Right ventricle myocardium superior (tissue), 1 donor: ENCODE measurements around the gene ABHD12B. TPM values are rescaled to one million over a fixed set of nuclear protein-coding genes. Genes with fewer than 3 reads are reported as not detected.
"Not testable (repeated sequence)": the region's sequence is repeated elsewhere in the genome, so short reads cannot be mapped to it uniquely, and the experiment has no call there.

Source experiments
- ATAC-seq: fragments of 200-7000 bp; cut with Tn5 transposase; one replicate; pipeline ENCODE4 v1.9.1; 2020; ENCODE audit warnings: mild to moderate bottlenecking; ENCODE audit not compliant: poor library complexity
- DNase-seq: peaks from one replicate; pipeline ENCODE4 v3.0.0-alpha.2; 2020
- intact Hi-C: fragments of 100-400 bp; cut with DNase I; formaldehyde crosslinking; loops from one replicate; pipeline ENCODE4 v1.11.2; 2022
- total RNA-seq: library from RNA; stranded (reverse); fragmentation: NEBNext Ultra II Directional; extraction: Animal tissue kit (Norgen Biotek cat#: 25700); gene quantifications from one replicate; pipeline ENCODE4 v1.2.1, GENCODE V29; 2021
- donor health status: DM: no; HTN: yes; CAD: no; lungs with severe emphysema.

ABHD12B gene
- total RNA-seq, 1 donor from 2014 or later = not detected

GRCh38 chr14:50926851-50927386 is 55.1 kb downstream of the ABHD12B start:
- intact Hi-C loops = no loop called here
- no peak for DNase-seq
- peak; percentile 39 for ATAC-seq

GRCh38 chr14:50928002-50928635 is 56.3 kb downstream of the ABHD12B start:
- ATAC-seq (peak; percentile 71), DNase-seq (no peak)
- intact Hi-C loops = no loop called here

- DNase-seq (no peak), ATAC-seq (no peak)
These were observed 57.7 kb downstream of the ABHD12B start for GRCh38 chr14:50929506-50929905.

GRCh38 chr14:50931559-50931958 is 59.7 kb downstream of the ABHD12B start:
- DNase-seq = no peak
- ATAC-seq = no peak
- intact Hi-C loops = no loop called here

More at GRCh38 chr14:50929506-50929905, 57.7 kb downstream of the ABHD12B start:
- intact Hi-C loops = no loop called here

GRCh38 chr14:50932156-50932555 is 60.3 kb downstream of the ABHD12B start:
- DNase-seq (no peak), ATAC-seq (no peak)
- intact Hi-C loops = no loop called here

- DNase-seq = no peak
- ATAC-seq = no peak
- intact Hi-C loops = no loop called here
These were observed 61.0 kb downstream of the ABHD12B start for GRCh38 chr14:50932592-50933495.

GRCh38 chr14:50935126-50936015 is 63.5 kb downstream of the ABHD12B start:
- DNase-seq = no peak
- no peak for ATAC-seq
- intact Hi-C loops = no loop called here

GRCh38 chr14:50936016-50936340 is 64.1 kb downstream of the ABHD12B start:
- ATAC-seq = no peak
- intact Hi-C loops = no loop called here
- DNase-seq = no peak

- ATAC-seq = no peak
- DNase-seq = no peak
- intact Hi-C loops = no loop called here
These were observed 65.0 kb downstream of the ABHD12B start for GRCh38 chr14:50936882-50937281.

GRCh38 chr14:50937325-50937724 is 65.5 kb downstream of the ABHD12B start:
- DNase-seq (no peak), ATAC-seq (no peak)
- intact Hi-C loops = no loop called here

- ATAC-seq (no peak), DNase-seq (no peak)
- intact Hi-C loops = no loop called here
These were observed 65.9 kb downstream of the ABHD12B start for GRCh38 chr14:50937800-50938199.

- intact Hi-C loops = no loop called here
- no peak for ATAC-seq
These were observed 69.3 kb downstream of the ABHD12B start for GRCh38 chr14:50941151-50941550.

GRCh38 chr14:50941638-50942037 is 69.8 kb downstream of the ABHD12B start:
- DNase-seq, intact Hi-C loops, ATAC-seq: not testable (repeated sequence)

More at GRCh38 chr14:50941151-50941550, 69.3 kb downstream of the ABHD12B start:
- no peak for DNase-seq

GRCh38 chr14:50943261-50943942 is 71.5 kb downstream of the ABHD12B start:
- peak; percentile 67 for ATAC-seq
- peak; percentile 79 for DNase-seq
- intact Hi-C loops = no loop called here

GRCh38 chr14:50943943-50944646 is 72.2 kb downstream of the ABHD12B start, which contains the start of gene PYGL:
PYGL (minus strand) TSS chr14:50944483; CDS start chr14:50944403, 80 bp downstream.
- DNase-seq (peak; percentile 91), ATAC-seq (peak; percentile 98)
- intact Hi-C loops = no loop called here

- intact Hi-C loops = no loop called here
- DNase-seq = peak; percentile 76
These were observed 73.0 kb downstream of the ABHD12B start for GRCh38 chr14:50944647-50945413.

More at GRCh38 chr14:50944647-50945413, 73.0 kb downstream of the ABHD12B start:
- ATAC-seq = peak; percentile 76
